ENCODE measurements around the gene GRIK2.
"Not testable (repeated sequence)": the region's sequence is repeated elsewhere in the genome, so short reads cannot be mapped to it uniquely, and the experiment has no call there.

Gene GRIK2

GRCh38 chr6:101544286-101544685 is 150.8 kb downstream of the GRIK2 start:
- no peak for DNase-seq

GRCh38 chr6:101545191-101545590 is 151.7 kb downstream of the GRIK2 start:
- no peak for DNase-seq

DNA sequence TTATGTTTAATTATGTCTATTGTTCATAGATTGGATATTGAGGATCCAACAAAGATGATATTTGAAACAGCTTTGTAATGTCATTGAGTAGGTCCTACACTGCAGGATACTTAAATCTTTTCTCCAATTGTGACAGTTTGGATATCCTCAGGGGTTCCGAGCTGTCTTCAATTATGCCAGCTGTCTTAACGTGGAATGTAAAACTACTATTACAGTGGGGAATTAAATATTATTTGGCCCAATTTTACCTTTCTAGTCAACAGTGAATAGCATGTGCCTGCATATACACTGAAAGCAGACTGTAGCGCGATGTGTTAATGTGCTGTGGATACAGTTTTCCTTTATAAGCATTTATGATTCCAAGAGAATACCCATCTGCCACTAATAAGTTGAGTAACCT is 156.9 kb downstream of the GRIK2 start:
- DNase-seq = no peak

- DNase-seq = no peak
These were observed 160.7 kb downstream of the GRIK2 start for GRCh38 chr6:101554231-101554630.

- DNase-seq = no peak
These were observed 165.2 kb downstream of the GRIK2 start for GRCh38 chr6:101558712-101559111.

- no peak for DNase-seq
These were observed 179.1 kb downstream of the GRIK2 start for GRCh38 chr6:101572627-101573026.

GRCh38 chr6:101577091-101577490 is 183.6 kb downstream of the GRIK2 start:
- no peak for DNase-seq

DNA sequence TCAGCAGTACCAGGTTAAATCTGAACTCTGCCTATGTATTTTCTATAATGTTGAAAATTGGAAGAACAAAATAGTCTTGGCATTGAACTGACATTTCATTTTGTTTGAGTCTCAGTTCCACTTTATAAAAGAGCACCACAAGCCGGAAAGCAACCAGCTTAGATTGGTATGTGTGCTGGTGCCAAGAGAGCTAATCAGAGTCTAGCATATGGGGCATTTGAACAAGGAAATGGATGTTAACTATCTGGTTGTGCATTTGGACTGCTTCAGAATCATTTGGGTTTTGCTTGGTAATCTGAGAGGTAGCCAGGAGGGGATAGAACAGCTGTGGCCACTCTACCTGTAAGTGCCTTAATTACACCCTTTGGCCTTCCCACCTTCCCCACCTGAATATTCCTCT is 184.8 kb downstream of the GRIK2 start:
- peak; percentile 18 for DNase-seq

DNA sequence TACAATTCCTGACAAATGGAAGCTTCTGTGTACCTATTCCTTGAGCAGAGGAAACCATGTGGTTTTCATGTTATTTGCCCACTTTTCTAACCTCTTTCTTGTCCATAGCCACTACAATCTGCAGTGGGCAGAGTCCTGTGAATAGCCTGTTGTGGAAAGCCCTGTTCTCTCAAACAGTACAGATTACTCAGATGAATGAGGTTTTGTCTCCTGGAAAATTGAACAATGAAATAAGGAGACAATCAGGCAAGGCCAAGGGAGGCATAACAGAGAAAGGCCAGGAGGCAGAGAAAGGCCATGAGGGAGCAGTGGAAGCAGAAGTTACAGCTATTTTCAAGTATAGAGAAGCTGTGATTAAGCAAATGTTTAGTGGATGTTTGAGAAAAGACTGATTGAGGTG is 189.3 kb downstream of the GRIK2 start:
- DNase-seq = no peak

DNA sequence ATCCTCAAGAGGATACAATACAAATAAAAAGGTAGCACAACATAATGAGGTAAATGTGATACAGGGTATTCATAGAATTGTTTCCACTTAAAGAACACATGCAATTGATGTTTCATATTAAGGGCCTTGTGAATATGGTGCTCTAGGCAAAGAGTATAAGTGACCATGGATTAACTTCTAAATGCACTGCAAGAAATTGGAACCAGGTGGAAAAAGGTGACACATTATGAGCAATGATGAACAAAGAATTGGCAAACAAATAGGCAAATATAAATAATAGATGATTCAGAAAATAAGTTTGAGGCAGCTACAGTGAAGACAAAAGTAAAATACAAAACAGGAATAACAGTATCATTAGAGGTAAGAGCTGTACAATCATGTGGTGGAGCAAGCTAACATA is 192.0 kb downstream of the GRIK2 start:
- DNase-seq = no peak

DNA sequence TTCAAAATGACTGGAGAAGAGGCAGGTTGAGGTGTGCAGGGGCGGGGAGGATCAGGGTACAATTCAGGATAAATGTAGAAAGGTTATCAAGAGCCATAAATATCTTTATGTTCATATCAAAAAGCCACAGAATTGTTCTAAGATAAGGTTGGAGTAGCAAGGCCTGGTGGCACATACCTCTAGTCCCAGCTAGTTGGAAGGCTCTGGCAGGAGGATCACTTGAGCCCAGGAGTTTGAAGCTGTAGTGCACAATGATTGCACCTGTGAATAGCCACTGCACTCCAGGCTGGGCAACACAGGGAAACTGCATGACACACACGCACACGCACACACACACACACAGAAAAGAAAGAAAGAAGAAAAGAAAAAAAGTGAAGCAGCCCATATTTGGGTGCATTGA is 194.8 kb downstream of the GRIK2 start:
- no peak for DNase-seq

DNA sequence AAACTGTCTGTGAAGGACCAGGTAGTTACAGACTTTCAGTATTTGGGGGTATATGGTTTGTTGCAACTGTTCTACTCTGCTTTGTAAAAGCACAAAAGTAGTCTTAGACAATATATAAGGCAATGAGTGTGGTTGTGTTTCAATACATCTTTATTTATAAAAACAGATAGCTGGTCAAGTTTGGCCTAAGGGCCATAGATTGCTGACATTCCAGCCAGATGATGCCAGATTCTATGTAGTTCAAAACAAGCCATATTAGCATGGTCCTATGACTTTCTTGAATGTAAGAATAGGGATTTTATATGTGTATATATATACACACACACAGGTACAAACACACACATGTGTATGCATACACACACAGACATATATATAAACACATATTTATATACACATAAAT is 201.8 kb downstream of the GRIK2 start:
- no peak for DNase-seq

- DNase-seq = no peak
These were observed 204.2 kb downstream of the GRIK2 start for GRCh38 chr6:101597693-101598092.

DNA sequence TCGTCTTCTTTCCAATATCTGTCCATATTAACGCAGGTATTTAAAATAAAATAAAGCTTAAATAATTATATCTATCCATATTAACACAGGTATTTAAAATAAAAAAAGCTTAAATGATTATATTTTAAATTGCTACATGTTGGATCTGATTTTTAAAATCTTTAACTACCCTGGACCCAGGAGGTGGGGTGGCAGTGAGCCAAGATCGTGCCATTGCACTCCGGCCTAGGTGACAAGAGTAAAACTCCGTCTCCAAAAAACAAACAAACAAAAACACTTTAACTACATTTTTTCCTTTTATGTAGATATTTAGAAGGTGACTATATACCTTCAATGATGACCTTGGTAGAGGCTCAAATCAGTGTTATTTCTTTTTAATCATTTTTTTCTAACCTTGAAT is 211.9 kb downstream of the GRIK2 start:
- no peak for DNase-seq

- DNase-seq = no peak
These were observed 212.4 kb downstream of the GRIK2 start for GRCh38 chr6:101605874-101606273.

DNA sequence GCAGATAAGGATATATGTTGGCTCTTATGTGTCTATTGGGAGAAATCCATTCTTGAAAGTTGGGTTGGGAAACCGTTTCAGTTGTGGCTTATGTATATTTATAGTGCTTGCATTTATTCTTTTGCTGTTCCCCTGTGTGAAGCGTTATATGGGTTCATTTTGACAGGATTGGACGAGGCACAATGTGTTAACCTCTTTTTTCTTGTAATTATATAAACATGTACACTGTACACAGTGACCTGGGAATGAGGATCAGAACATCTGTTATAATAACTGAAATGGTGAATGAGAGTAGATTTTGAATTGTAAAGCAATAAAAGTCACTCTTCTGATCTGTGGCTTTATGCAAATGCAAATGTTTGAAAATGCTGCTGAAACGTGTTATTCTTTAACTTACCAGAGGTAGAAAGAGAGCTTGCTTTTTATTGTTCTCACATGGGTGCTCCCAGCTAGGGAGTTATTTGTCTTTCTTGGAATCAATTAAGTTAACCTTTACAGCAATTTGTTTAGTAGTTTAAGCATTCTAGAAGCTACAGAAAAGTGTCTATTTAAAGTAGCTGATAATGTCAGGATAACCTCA is 213.7 kb downstream of the GRIK2 start:
- DNase-seq = no peak

GRCh38 chr6:101608703-101609102 is 215.2 kb downstream of the GRIK2 start:
- DNase-seq = no peak

- DNase-seq = no peak
These were observed 220.0 kb downstream of the GRIK2 start for GRCh38 chr6:101613556-101613955.

DNA sequence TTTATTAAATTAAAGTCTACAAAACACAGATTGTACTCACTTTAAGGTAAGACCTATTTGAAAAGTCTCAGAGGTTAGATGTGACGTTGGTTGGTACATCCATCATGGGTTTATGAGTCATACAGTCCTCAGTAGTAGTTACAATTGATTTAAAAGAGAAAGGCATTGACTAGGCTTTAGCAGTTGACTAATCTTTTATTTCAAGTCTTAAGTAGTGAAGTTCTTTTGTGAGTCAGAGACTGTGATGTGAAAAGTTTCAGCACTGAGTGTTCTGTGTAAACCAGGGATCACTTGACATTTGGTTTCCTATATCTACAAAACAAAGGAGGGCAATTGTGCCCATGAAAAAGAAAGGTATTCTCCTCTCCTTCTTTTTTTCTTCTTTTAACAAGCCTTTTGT is 221.3 kb downstream of the GRIK2 start:
- no peak for DNase-seq

DNA sequence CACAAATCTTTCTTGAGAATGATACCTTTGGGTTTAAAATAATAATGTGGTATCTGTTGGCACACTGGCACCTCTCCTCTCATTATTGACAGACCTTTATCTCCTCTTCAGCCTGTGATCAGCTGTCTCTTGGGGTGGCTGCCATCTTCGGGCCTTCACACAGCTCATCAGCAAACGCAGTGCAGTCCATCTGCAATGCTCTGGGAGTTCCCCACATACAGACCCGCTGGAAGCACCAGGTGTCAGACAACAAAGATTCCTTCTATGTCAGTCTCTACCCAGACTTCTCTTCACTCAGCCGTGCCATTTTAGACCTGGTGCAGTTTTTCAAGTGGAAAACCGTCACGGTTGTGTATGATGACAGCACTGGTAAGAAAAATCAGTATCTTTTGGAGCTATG is 232.8 kb downstream of the GRIK2 start:
- no peak for DNase-seq

DNA sequence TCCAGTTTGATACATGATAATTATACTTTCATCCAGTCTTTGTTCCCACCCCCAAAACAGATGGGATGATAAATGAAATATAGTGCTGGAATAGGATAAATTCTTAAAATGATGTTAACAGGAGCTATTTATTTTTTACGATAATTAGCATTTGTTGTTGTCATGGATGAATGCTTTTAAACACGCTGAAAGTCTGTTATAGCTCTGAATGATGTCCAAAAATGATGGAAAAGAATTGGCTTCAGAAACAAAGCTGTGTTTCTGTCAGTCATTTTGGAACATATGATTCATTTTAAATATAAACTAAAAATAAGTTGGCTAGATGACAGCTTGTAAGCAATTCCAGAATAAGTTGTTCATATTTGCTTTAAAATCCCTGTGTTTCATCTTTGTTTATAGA is 237.4 kb downstream of the GRIK2 start:
- no peak for DNase-seq

- no peak for DNase-seq
These were observed 239.6 kb downstream of the GRIK2 start for GRCh38 chr6:101633081-101633480.

GRCh38 chr6:101638865-101639264 is 245.4 kb downstream of the GRIK2 start:
- not testable (repeated sequence) for DNase-seq

DNA sequence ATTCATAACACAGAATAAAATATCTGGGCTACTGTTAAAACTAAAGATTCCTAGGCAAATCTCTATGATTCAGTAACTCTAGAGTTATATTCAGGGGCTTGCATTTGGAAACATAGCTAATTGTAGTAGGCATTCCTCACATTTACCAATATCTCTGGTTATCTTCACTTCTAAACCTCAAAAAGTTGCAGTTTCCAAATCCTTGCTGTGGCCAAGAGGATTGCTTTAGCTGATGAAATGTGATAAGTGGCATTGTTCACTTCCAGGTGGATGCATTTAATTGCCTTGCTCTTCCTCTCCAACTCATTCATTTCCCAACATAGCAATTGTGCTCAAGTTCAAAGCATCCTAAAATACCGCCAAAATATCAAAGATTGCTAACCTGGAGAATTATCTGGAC is 246.6 kb downstream of the GRIK2 start:
- DNase-seq = no peak

DNA sequence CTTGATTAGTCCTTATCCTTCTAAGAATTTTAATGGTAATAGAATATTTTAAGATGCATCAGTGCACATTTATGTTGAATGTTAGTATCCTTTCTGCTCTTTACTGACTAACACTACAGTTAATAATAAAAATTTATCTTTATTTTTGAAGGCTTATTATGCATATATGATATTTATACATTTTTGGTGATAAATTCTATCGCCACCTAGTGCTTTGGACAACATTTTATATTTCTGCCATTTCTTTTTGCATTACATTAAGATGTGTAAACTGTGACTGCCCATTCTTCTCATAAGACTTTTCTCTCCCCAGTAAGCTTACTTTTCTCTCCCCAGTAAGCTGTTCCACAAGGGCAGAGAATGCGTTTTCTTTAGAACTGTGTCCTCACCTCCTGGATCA is 252.3 kb downstream of the GRIK2 start:
- DNase-seq = no peak
